BE2C (cell line): ENCODE results near the gene KCTD19.
A peak's percentile ranks its signal among the peaks of the same experiment; 100 is the strongest.

Experiments used
- DNase-seq: peaks from one replicate; pipeline ENCODE4 v3.0.0-alpha.2; 2020
- H3K27me3 ChIP-seq: fragments of 250-450 bp; sonication (Bioruptor Pico); 2 replicates; pipeline ENCODE4 v1.5.1; 2020; ENCODE audit warnings: mild to moderate bottlenecking
- H3K36me3 ChIP-seq: fragments of 250-450 bp; sonication (Bioruptor Pico); 2 replicates; pipeline ENCODE4 v1.5.1; 2020; ENCODE audit warnings: mild to moderate bottlenecking
- H3K4me1 ChIP-seq: fragments of 250-450 bp; sonication (Bioruptor Pico); 2 replicates; pipeline ENCODE4 v1.5.1; 2020
- H3K4me3 ChIP-seq: 2 replicates; pipeline ENCODE4 v1.5.1; 2011; ENCODE audit warnings: low read depth, low read length
- H3K9me3 ChIP-seq: fragments of 250-450 bp; sonication (Bioruptor Pico); 2 replicates; pipeline ENCODE4 v1.5.1; 2020
- CTCF ChIP-seq: IDR thresholded peaks from 2 replicates; pipeline ENCODE4 v1.5.1; 2012; ENCODE audit warnings: mild to moderate bottlenecking, low read depth, low read length

Gene KCTD19

GRCh38 chr16:67244387-67245185 lies 82.0 kb downstream of the KCTD19 start:
- Histone ChIP-seq H3K36me3 (no peaks in the 10 kb centered on the region), H3K4me3 (no peak overlapping the region), H3K9me3 (no peaks in the 10 kb centered on the region), H3K27me3 (peaks cover 12% of the 10 kb centered on the region), H3K4me1 (peaks cover 21% of the 10 kb centered on the region)
- DNase-seq = peak; percentile 46
- TF ChIP-seq CTCF = no peak

GRCh38 chr16:67243481-67243880 lies 83.1 kb downstream of the KCTD19 start:
- no peaks in the 10 kb centered on the region for H3K9me3 ChIP-seq
- H3K27me3 ChIP-seq = peaks cover 1% of the 10 kb centered on the region
- H3K4me3 ChIP-seq = no peak overlapping the region
- peak; percentile 61 for DNase-seq
- no peak for TF ChIP-seq CTCF
- no peaks in the 10 kb centered on the region for H3K36me3 ChIP-seq
- peaks cover 21% of the 10 kb centered on the region for H3K4me1 ChIP-seq

GRCh38 chr16:67242138-67242730 lies 84.3 kb downstream of the KCTD19 start:
- Histone ChIP-seq H3K4me3 (no peak overlapping the region), H3K9me3 (no peaks in the 10 kb centered on the region)

GRCh38 chr16:67241008-67241900 lies 85.3 kb downstream of the KCTD19 start:
- Histone ChIP-seq H3K27me3 (no peaks in the 10 kb centered on the region), H3K4me1 (peaks cover 17% of the 10 kb centered on the region), H3K36me3 (peaks cover 6% of the 10 kb centered on the region; the same call in 1 of the 2 replicates), H3K4me3 (no peak overlapping the region), H3K9me3 (no peaks in the 10 kb centered on the region)
- no peak for DNase-seq
- no peak for TF ChIP-seq CTCF

More at GRCh38 chr16:67242138-67242730, 84.3 kb downstream of the KCTD19 start:
- H3K27me3 ChIP-seq = no peaks in the 10 kb centered on the region
- no peak for DNase-seq
- peaks cover 16% of the 10 kb centered on the region for H3K4me1 ChIP-seq
- H3K36me3 ChIP-seq = peaks cover under 1% of the 10 kb centered on the region; the same call in 1 of the 2 replicates
- no peak for TF ChIP-seq CTCF

GRCh38 chr16:67240506-67240905 lies 86.0 kb downstream of the KCTD19 start:
- H3K27me3 ChIP-seq = no peaks in the 10 kb centered on the region
- H3K36me3 ChIP-seq = peaks cover 8% of the 10 kb centered on the region; the same call in 1 of the 2 replicates
- no peaks in the 10 kb centered on the region for H3K9me3 ChIP-seq
- H3K4me3 ChIP-seq = no peak overlapping the region
- no peak for TF ChIP-seq CTCF
- H3K4me1 ChIP-seq = peaks cover 20% of the 10 kb centered on the region
- DNase-seq = no peak
